H1 (cell line): ENCODE results near the gene ORMDL1. TPM values are rescaled to one million over a fixed set of nuclear protein-coding genes. Genes with fewer than 3 reads are reported as not detected.
A peak's percentile ranks its signal among the peaks of the same experiment; 100 is the strongest.

Source experiments
- CTCF ChIA-PET: fragments of 300-600 bp; sonication (Branson Sonifier 250); formaldehyde crosslinking; loops from one replicate; lab custom pipeline; 2021; ENCODE audit not compliant: partially characterized antibody; lab: Charles Lee
- POLR2A ChIA-PET: fragments of 300-600 bp; sonication (Branson Sonifier 250); formaldehyde crosslinking; loops from one replicate; lab custom pipeline; 2021; ENCODE audit warnings: inconsistent platforms; ENCODE audit not compliant: partially characterized antibody; lab: Charles Lee
- DNase-seq, 2 experiments: peaks; one replicate each; pipeline versions ENCODE4 v3.0.0 to v3.0.0-alpha.2; 2010 to 2022; ENCODE audit warnings: low spot score in 2 of 2, low read depth in 1 of 2, mixed read lengths in 1 of 2
- FAIRE-seq: peaks from 2 replicates; lab custom pipeline; 2011; peaks lifted over from hg19 to GRCh38; lab: Jason Lieb, UNC
- H2AFZ ChIP-seq: 2 replicates; pipeline ENCODE4 v1.8.1; 2012; ENCODE audit warnings: low read length, inconsistent platforms
- H2AK5ac ChIP-seq: 2 replicates; pipeline ENCODE4 v1.6.1; 2013; ENCODE audit warnings: low read depth, low read length
- H2BK120ac ChIP-seq: replicated peaks from 2 replicates; pipeline ENCODE3; 2013; ENCODE audit warnings: low read depth, low read length, inconsistent platforms
- H2BK12ac ChIP-seq: 2 replicates; pipeline ENCODE4 v1.6.1; 2013; ENCODE audit warnings: low read depth, low read length
- H2BK15ac ChIP-seq: 2 replicates; pipeline ENCODE4 v1.6.1; 2013; ENCODE audit warnings: low read length
- H2BK20ac ChIP-seq: 2 replicates; pipeline ENCODE4 v1.6.1; 2013; ENCODE audit warnings: low read length
- H2BK5ac ChIP-seq: 2 replicates; pipeline ENCODE4 v1.6.1; 2013; ENCODE audit warnings: low read depth, low read length
- H3K14ac ChIP-seq: 2 replicates; pipeline ENCODE4 v1.6.1; 2013; ENCODE audit warnings: inconsistent platforms; ENCODE audit not compliant: insufficient read length
- H3K18ac ChIP-seq: 2 replicates; pipeline ENCODE4 v1.6.1; 2013; ENCODE audit warnings: low read length; ENCODE audit errors: extremely low read depth
- H3K23ac ChIP-seq: 2 replicates; pipeline ENCODE4 v1.6.1; 2013; ENCODE audit warnings: inconsistent platforms; ENCODE audit not compliant: insufficient read length
- H3K23me2 ChIP-seq: 2 replicates; pipeline ENCODE4 v1.6.1; 2013; ENCODE audit warnings: low read depth, low read length
- H3K27ac ChIP-seq: 2 replicates; pipeline ENCODE4 v1.6.1; 2011; ENCODE audit warnings: low read depth, low read length, inconsistent platforms
- H3K27me3 ChIP-seq, 4 experiments: replicated peaks in 1 of 4; 1 replicate in 1 of 4; 2 replicates in 3 of 4; pipeline versions ENCODE4 v1.6.1 to v1.8.1; 2011 to 2013; ENCODE audit warnings: low read length in 3 of 4, mild to moderate bottlenecking in 3 of 4, inconsistent platforms in 2 of 4, mixed read lengths in 2 of 4, moderate library complexity in 1 of 4; ENCODE audit not compliant: control insufficient read depth in 3 of 4, insufficient read depth in 3 of 4; ENCODE audit errors: extremely low read depth in 1 of 4
- H3K36me3 ChIP-seq, 4 experiments: 2 replicates each; pipeline versions ENCODE4 v1.6.1 to v1.8.1; 2011 to 2013; ENCODE audit warnings: mild to moderate bottlenecking in 4 of 4, low read length in 3 of 4, moderate library complexity in 2 of 4, control low read depth in 1 of 4, inconsistent platforms in 1 of 4; ENCODE audit not compliant: insufficient read depth in 4 of 4, control insufficient read depth in 2 of 4
- H3K4ac ChIP-seq: replicated peaks from 2 replicates; pipeline ENCODE3; 2013; ENCODE audit warnings: low read length, low read depth, mixed read lengths, inconsistent platforms; ENCODE audit not compliant: insufficient read length
- H3K4me1 ChIP-seq, 4 experiments: replicated peaks in 1 of 4; 1 replicate in 1 of 4; 2 replicates in 3 of 4; pipeline versions ENCODE4 v1.6.1 to v1.8.1; 2011 to 2013; ENCODE audit warnings: low read length in 3 of 4, inconsistent platforms in 2 of 4, mixed read lengths in 1 of 4; ENCODE audit not compliant: insufficient read depth in 4 of 4, control insufficient read depth in 3 of 4
- H3K4me2 ChIP-seq, 2 experiments: 2 replicates each; pipeline versions ENCODE4 v1.6.1 to v1.8.1; 2011 to 2013; ENCODE audit warnings: low read depth in 2 of 2, low read length in 2 of 2, control low read depth in 1 of 2, inconsistent platforms in 1 of 2, mild to moderate bottlenecking in 1 of 2; ENCODE audit not compliant: insufficient read depth in 1 of 2
- H3K4me3 ChIP-seq, 4 experiments: fragments of 200-600, 300-600 bp in 1 of 4; sonication (generic), shearing (Covaris generic), sonication (Bioruptor Twin) in 1 of 4; 2 replicates each; pipeline versions ENCODE4 v1.5.1 to v1.8.1; 2011 to 2016; ENCODE audit warnings: low read length in 4 of 4, low read depth in 3 of 4, control low read depth in 2 of 4, inconsistent platforms in 2 of 4, mild to moderate bottlenecking in 2 of 4, mixed read lengths in 1 of 4, moderate library complexity in 1 of 4; ENCODE audit not compliant: insufficient read depth in 2 of 4; ENCODE audit errors: extremely low read depth in 1 of 4
- H3K56ac ChIP-seq: replicated peaks from 2 replicates; pipeline ENCODE3; 2013; ENCODE audit warnings: low read depth, mild to moderate bottlenecking, mixed read lengths, low read length, inconsistent platforms; ENCODE audit not compliant: insufficient read length
- H3K79me1 ChIP-seq: 2 replicates; pipeline ENCODE4 v1.6.1; 2013; ENCODE audit warnings: low read depth, low read length, control low read depth
- H3K79me2 ChIP-seq, 2 experiments: 2 replicates each; pipeline versions ENCODE4 v1.6.1 to v1.8.1; 2012 to 2013; ENCODE audit warnings: low read length in 2 of 2, mild to moderate bottlenecking in 2 of 2, inconsistent platforms in 1 of 2; ENCODE audit not compliant: insufficient read depth in 2 of 2, control insufficient read depth in 1 of 2
- H3K9ac ChIP-seq, 4 experiments: replicated peaks in 1 of 4; 1 replicate in 1 of 4; 2 replicates in 3 of 4; pipeline versions ENCODE4 v1.6.1 to v1.8.1; 2011 to 2013; ENCODE audit warnings: low read depth in 3 of 4, low read length in 3 of 4, control low read depth in 2 of 4, mild to moderate bottlenecking in 2 of 4, moderate library complexity in 2 of 4, inconsistent platforms in 1 of 4; ENCODE audit errors: extremely low read depth in 1 of 4
- H3K9me3 ChIP-seq, 2 experiments: 2 replicates each; pipeline versions ENCODE4 v1.6.1 to v1.8.1; 2012 to 2013; ENCODE audit warnings: mild to moderate bottlenecking in 2 of 2, moderate library complexity in 2 of 2, control low read depth in 1 of 2, inconsistent platforms in 1 of 2, low read depth in 1 of 2, low read length in 1 of 2, mixed read lengths in 1 of 2; ENCODE audit not compliant: insufficient read depth in 2 of 2
- H4K20me1 ChIP-seq, 2 experiments: replicated peaks in 1 of 2; 2 replicates each; pipeline versions ENCODE3 to v1.8.1; 2011 to 2013; ENCODE audit warnings: inconsistent platforms in 2 of 2, low read length in 2 of 2, mild to moderate bottlenecking in 1 of 2; ENCODE audit not compliant: insufficient read depth in 2 of 2, control insufficient read depth in 1 of 2
- H4K5ac ChIP-seq: 2 replicates; pipeline ENCODE4 v1.6.1; 2013; ENCODE audit warnings: low read length, low read depth, mixed read lengths, inconsistent platforms; ENCODE audit not compliant: insufficient read length
- H4K8ac ChIP-seq: 2 replicates; pipeline ENCODE4 v1.8.0; 2013; ENCODE audit warnings: mild to moderate bottlenecking, moderate library complexity, low read length, inconsistent platforms; ENCODE audit not compliant: insufficient read depth; ENCODE audit errors: extremely low read depth
- H4K91ac ChIP-seq: replicated peaks from 2 replicates; pipeline ENCODE3; 2013; ENCODE audit warnings: low read length, mixed read lengths, inconsistent platforms; ENCODE audit not compliant: insufficient read length
- ASH2L ChIP-seq: fragments of 200-600, 300-600 bp; sonication (generic); IDR thresholded peaks from one replicate; pipeline ENCODE4 v1.7.1; 2017; ENCODE audit warnings: low read length
- CTCF ChIP-seq, 3 experiments: IDR thresholded peaks; 1 replicate in 2 of 3; 2 replicates in 1 of 3; pipeline versions ENCODE4 v1.5.1 to v1.6.1; 2011; ENCODE audit warnings: low read length in 3 of 3, mild to moderate bottlenecking in 3 of 3, inconsistent platforms in 2 of 3, low read depth in 1 of 3, moderate library complexity in 1 of 3; ENCODE audit not compliant: insufficient read depth in 1 of 3; ENCODE audit errors: control extremely low read depth in 1 of 3
- EP300 ChIP-seq, 2 experiments: IDR thresholded peaks; 1 replicate in 1 of 2; 2 replicates in 1 of 2; pipeline ENCODE4 v1.6.1; 2011 to 2012; ENCODE audit warnings: low read depth in 2 of 2, low read length in 2 of 2, mild to moderate bottlenecking in 2 of 2, borderline replicate concordance in 1 of 2, inconsistent platforms in 1 of 2, moderate library complexity in 1 of 2
- MAX ChIP-seq: IDR thresholded peaks from 2 replicates; pipeline ENCODE4 v1.6.1; 2012; ENCODE audit warnings: inconsistent platforms
- POLR2AphosphoS5 ChIP-seq: IDR thresholded peaks from 2 replicates; pipeline ENCODE4 v1.6.1; 2011; ENCODE audit warnings: low read depth, low read length
- SRF ChIP-seq: IDR thresholded peaks from 2 replicates; pipeline ENCODE4 v1.6.1; 2011; ENCODE audit warnings: mild to moderate bottlenecking, low read depth, low read length, moderate library complexity
- TAF7 ChIP-seq: optimal IDR thresholded peaks from 2 replicates; pipeline ENCODE3; 2011; ENCODE audit warnings: low read depth, mild to moderate bottlenecking, inconsistent platforms, low read length, moderate library complexity, borderline replicate concordance
- TEAD4 ChIP-seq: IDR thresholded peaks from 2 replicates; pipeline ENCODE4 v1.6.1; 2012; ENCODE audit warnings: low read depth, low read length, inconsistent platforms, mixed read lengths
- ZNF274 ChIP-seq: IDR thresholded peaks from 2 replicates; pipeline ENCODE4 v1.7.0; 2012; ENCODE audit warnings: low read length, borderline replicate concordance; ENCODE audit errors: extremely low read depth
- WGBS, 2 experiments: shearing (Covaris generic) in 1 of 2; methylation state at CpG; one replicate each; pipeline versions ENCODE4 v1.1.6 to v1.1.7; 2013 to 2015; ENCODE audit warnings: low lambda C conversion rate in 2 of 2, mixed read lengths in 2 of 2, inconsistent platforms in 1 of 2, low coverage in 1 of 2, missing lambda C conversion rate in 1 of 2; ENCODE audit not compliant: insufficient replicate concordance in 2 of 2, insufficient coverage in 1 of 2, insufficient read length in 1 of 2; ENCODE audit errors: extremely low coverage in 1 of 2, missing lambda C conversion rate in 1 of 2; 5-methylcytosine and 5-hydroxymethylcytosine counted together
- polyA plus RNA-seq, 7 experiments: library from polyadenylated mRNA; depleted of rRNA in 3 of 7; stranded (reverse) in 5 of 7; unstranded in 2 of 7; fragments of >200 nt in 5 of 7; fragments of 200-250 nt in 2 of 7; gene quantifications; 1 replicate in 5 of 7; 2 replicates in 1 of 7; 4 replicates in 1 of 7; pipeline versions ENCODE4 v1.2.1 to v1.2.3, GENCODE V29; 2011 to 2013; ENCODE audit warnings: missing spikeins in 2 of 7, mixed read lengths in 2 of 7
- total RNA-seq: library from RNA; stranded (reverse); fragmentation: NEBNext Ultra II Directional; extraction: Animal tissue kit (Norgen Biotek cat#: 25700); gene quantifications from 2 replicates; pipeline ENCODE4 v1.2.1, GENCODE V29; 2021

ORMDL1 gene
- total and polyA plus RNA-seq, 2 of the 8 experiments (the other 6 are each of a cell fraction or from before 2014, with no cell fraction given): 34.9 to 58.1 TPM

- H3K18ac ChIP-seq: no peak overlapping the region
- no peaks in the 10 kb centered on the region for H3K27me3 ChIP-seq
- H3K9ac ChIP-seq: no peak overlapping the region
- no peak overlapping the region for H4K8ac ChIP-seq
- H4K91ac ChIP-seq: no peak overlapping the region
- no peak overlapping the region for H3K56ac ChIP-seq
- H3K27ac ChIP-seq: no peak overlapping the region
- DNase-seq (no peak), FAIRE-seq (no peak)
- no peaks in the 10 kb centered on the region for H4K20me1 ChIP-seq
- H3K4me3 ChIP-seq: peak overlapping the region in 2 of 4 experiments; percentile 84 to 91; a peak in 2 of 8 replicates
- H3K4ac ChIP-seq: no peak overlapping the region
- no peak overlapping the region for H2AFZ ChIP-seq
- H3K79me1 ChIP-seq: no peaks in the 10 kb centered on the region
- H3K4me1 ChIP-seq: no peaks in the 10 kb centered on the region; a peak in 1 of 7 replicates
- peak overlapping the region; percentile 49 to 75; a peak in 3 of 4 replicates for H3K4me2 ChIP-seq
- H3K36me3 ChIP-seq: peaks cover 0 to 9% (median 0%) of the 10 kb centered on the region in 4 experiments; a peak in 2 of 8 replicates
- H3K14ac ChIP-seq: no peak overlapping the region
- H2BK5ac ChIP-seq: no peak overlapping the region
- no peak overlapping the region for H4K5ac ChIP-seq
- CTCF ChIA-PET: interaction anchor here (0.7 to 3.1 kb wide), 5 partner anchors 11 to 918 kb away, joined by 3 to 33 read pairs (median 3); partner anchors contain the start of genes ASNSD1, ORMDL1 and PMS1
- no peak overlapping the region for H3K23ac ChIP-seq
- no peak overlapping the region for H2BK12ac ChIP-seq
- H3K23me2 ChIP-seq: no peaks in the 10 kb centered on the region
- 91% methylated on average over 4 of the region's 4 CpGs; no CpG with 5 or more reads in 1 of the 2 experiments for WGBS, 2 experiments
- POLR2A ChIA-PET: interaction anchor here (0.6 to 4.3 kb wide), 4 partner anchors 10 to 333 kb away, joined by 3 to 28 read pairs (median 10); partner anchors contain the start of genes ORMDL1 and PMS1
- no peaks in the 10 kb centered on the region for H3K9me3 ChIP-seq
- no peaks in the 10 kb centered on the region for H3K79me2 ChIP-seq
- no peak overlapping the region for H2AK5ac ChIP-seq
- no peak overlapping the region for H2BK15ac ChIP-seq
- H2BK120ac ChIP-seq: no peak overlapping the region
- H2BK20ac ChIP-seq: no peak overlapping the region
- TF ChIP-seq EP300 (IDR thresholded peaks at IDR 0.05; ENCODE audit: borderline replicate concordance in 1 of 2, low read depth in 2 of 2, low read length in 2 of 2) (no peak), ASH2L (no peak), POLR2AphosphoS5 (no peak), SRF (no peak), TEAD4 (no peak), MAX (no peak), TAF7 (no peak), ZNF274 (no peak), CTCF (IDR thresholded peaks at IDR 0.05; ENCODE audit: control extremely low read depth in 1 of 3, insufficient read depth in 1 of 3, low read depth in 1 of 3, low read length in 3 of 3) (no peak)
Observed at GRCh38 chr2:189763908-189764661, 20.1 kb downstream of the ORMDL1 start.
